K562 (cell line): ENCODE results near the gene DYRK1A. TPM values are rescaled to one million over a fixed set of nuclear protein-coding genes. Genes with fewer than 3 reads are reported as not detected.

ENCODE experiments used
- ATAC-seq: fragments of 200-7000 bp; cut with Tn5 transposase; 3 replicates; pipeline ENCODE4 v1.9.1; 2020; ENCODE audit warnings: moderate library complexity
- BruUV-seq: library from RNA; stranded (reverse); fragments of 400-500 nt; replicated peaks from 2 replicates; lab custom pipeline; 2021; lab: Mats Ljungman, UMichigan
- CTCF ChIA-PET: fragments of 300-600 bp; formaldehyde crosslinking; extraction: SDS; loops from one replicate; lab custom pipeline; 2021; ENCODE audit warnings: low intra/inter-chr PET ratio; lab: Yijun Ruan, JAX
- POLR2A ChIA-PET: fragments of 300-600, 350-650 bp; sonication (Branson Sonifier 250); formaldehyde crosslinking; extraction: SDS; loops from one replicate; lab custom pipeline; 2021; ENCODE audit warnings: antibody characterized with exemption, inconsistent platforms; lab: Yijun Ruan, JAX
- DNase-seq, 4 experiments: peaks; one replicate each; pipeline versions ENCODE4 v3.0.0 to v3.0.0-alpha.2; 2011 to 2018; ENCODE audit warnings: low spot score in 3 of 4, mixed read lengths in 3 of 4; ENCODE audit errors: extremely low read depth in 1 of 4
- FAIRE-seq: peaks from 2 replicates; lab custom pipeline; 2011; peaks lifted over from hg19 to GRCh38; lab: Jason Lieb, UNC
- H2AFZ ChIP-seq: 2 replicates; pipeline ENCODE4 v1.6.0; 2011; ENCODE audit warnings: low read depth, low read length, control low read depth, inconsistent platforms
- H3K27ac ChIP-seq: fragments of 200-600 bp; 3 replicates; pipeline ENCODE4 v1.8.0; 2011; ENCODE audit warnings: low read depth, mild to moderate bottlenecking, control low read depth, inconsistent platforms, low read length, moderate library complexity, mixed read lengths; ENCODE audit errors: extremely low read depth
- H3K27me3 ChIP-seq, 2 experiments: fragments of 300-600 bp in 1 of 2; 2 replicates in 1 of 2; 3 replicates in 1 of 2; pipeline versions ENCODE4 v1.6.0 to v1.8.0; 2011; ENCODE audit warnings: inconsistent platforms in 2 of 2, low read length in 2 of 2, mild to moderate bottlenecking in 1 of 2, mixed read lengths in 1 of 2, moderate library complexity in 1 of 2; ENCODE audit not compliant: control insufficient read depth in 2 of 2, insufficient read depth in 2 of 2
- H3K36me3 ChIP-seq: fragments of 300-600 bp; 3 replicates; pipeline ENCODE4 v1.8.0; 2011; ENCODE audit warnings: mild to moderate bottlenecking, low read length, inconsistent platforms; ENCODE audit not compliant: control insufficient read depth, insufficient read depth
- H3K4me1 ChIP-seq, 2 experiments: fragments of 200-600 bp in 1 of 2; replicated peaks in 1 of 2; 2 replicates in 1 of 2; 3 replicates in 1 of 2; pipeline versions ENCODE4 v1.5.1 to v1.8.0; 2011; ENCODE audit warnings: inconsistent platforms in 2 of 2, low read length in 2 of 2, mild to moderate bottlenecking in 1 of 2, mixed read lengths in 1 of 2, moderate library complexity in 1 of 2; ENCODE audit not compliant: control insufficient read depth in 2 of 2, insufficient read depth in 2 of 2
- H3K4me2 ChIP-seq: 2 replicates; pipeline ENCODE4 v1.6.1; 2011; ENCODE audit warnings: low read length, control low read depth, inconsistent platforms, mixed read lengths; ENCODE audit not compliant: insufficient read depth
- H3K4me3 ChIP-seq: fragments of 200-600 bp; sonication (generic), shearing (Covaris generic); 2 replicates; pipeline ENCODE4 v1.5.1; 2016; ENCODE audit warnings: control low read depth, inconsistent platforms
- H3K79me2 ChIP-seq: fragments of 200-600 bp; 3 replicates; pipeline ENCODE4 v1.8.0; 2011; ENCODE audit warnings: low read length, inconsistent platforms; ENCODE audit not compliant: control insufficient read depth, insufficient read depth
- H3K9ac ChIP-seq, 2 experiments: 2 replicates each; pipeline versions ENCODE4 v1.6.0 to v1.6.1; 2011; ENCODE audit warnings: low read depth in 2 of 2, low read length in 2 of 2, control low read depth in 1 of 2, inconsistent platforms in 1 of 2, mild to moderate bottlenecking in 1 of 2, mixed read lengths in 1 of 2; ENCODE audit not compliant: insufficient read depth in 1 of 2
- H3K9me1 ChIP-seq: one replicate; pipeline ENCODE4 v1.6.0; 2011; ENCODE audit warnings: inconsistent platforms, mild to moderate bottlenecking, low read length, moderate library complexity; ENCODE audit not compliant: control insufficient read depth, insufficient read depth
- H3K9me3 ChIP-seq: replicated peaks from 2 replicates; pipeline ENCODE4 v1.5.1; 2011; ENCODE audit warnings: low read depth, low read length, inconsistent platforms; ENCODE audit not compliant: control insufficient read depth, insufficient read depth
- H4K20me1 ChIP-seq: replicated peaks from 2 replicates; pipeline ENCODE4 v1.6.1; 2011; ENCODE audit warnings: low read length, inconsistent platforms, mixed read lengths; ENCODE audit not compliant: control insufficient read depth, insufficient read depth
- ASH1L ChIP-seq: fragments of 450-650 bp; IDR thresholded peaks from 2 replicates; pipeline ENCODE4 v1.6.1; 2018; ENCODE audit warnings: borderline replicate concordance, mild to moderate bottlenecking, low read depth; ENCODE audit not compliant: partially characterized antibody
- GATAD2B ChIP-seq: fragments of 450-650 bp; IDR thresholded peaks from 2 replicates; pipeline ENCODE4 v1.6.1; 2017; ENCODE audit warnings: mild to moderate bottlenecking, borderline replicate concordance
- KHSRP ChIP-seq: fragments of 450-650 bp; IDR thresholded peaks from 2 replicates; pipeline ENCODE4 v1.6.1; 2017
- KLF6 ChIP-seq: fragments of 250-450 bp; sonication (Bioruptor Pico); IDR thresholded peaks from 2 replicates; pipeline ENCODE4 v1.4.0; 2020; ENCODE audit warnings: mild to moderate bottlenecking, moderate library complexity, borderline replicate concordance
- MLLT1 ChIP-seq, 2 experiments: fragments of 450-650 bp; IDR thresholded peaks; 2 replicates each; pipeline ENCODE4 v1.6.1; 2016
- OTX1 ChIP-seq: fragments of 450-650 bp; formaldehyde crosslinking; IDR thresholded peaks from 2 replicates; pipeline ENCODE4 v1.4.0; 2022; ENCODE audit warnings: mild to moderate bottlenecking
- PHF20 ChIP-seq: fragments of 450-650 bp; IDR thresholded peaks from 2 replicates; pipeline ENCODE4 v1.6.1; 2018; ENCODE audit not compliant: partially characterized antibody
- POLR2AphosphoS2 ChIP-seq: IDR thresholded peaks from 2 replicates; pipeline ENCODE4 v1.6.1; 2012; ENCODE audit warnings: low read length, improper control_type of control experiment
- PTBP1 ChIP-seq: fragments of 200-400 bp; formaldehyde crosslinking; IDR thresholded peaks from 2 replicates; pipeline ENCODE4 v1.6.1; 2017; ENCODE audit warnings: low read depth, low read length
- RFX5 ChIP-seq: IDR thresholded peaks from 2 replicates; pipeline ENCODE4 v1.6.1; 2011; ENCODE audit warnings: low read depth, mild to moderate bottlenecking, improper control_type of control experiment, low read length
- SMAD3 ChIP-seq: fragments of 450-650 bp; formaldehyde crosslinking; conservative IDR thresholded peaks from 2 replicates; pipeline ENCODE4 v1.4.0; 2020; ENCODE audit warnings: mild to moderate bottlenecking
- SRF ChIP-seq, 2 experiments: fragments of 250-450, 450-650 bp in 1 of 2; sonication (Bioruptor Pico) in 1 of 2; sonication (generic) in 1 of 2; formaldehyde crosslinking; IDR thresholded peaks; 2 replicates each; pipeline versions ENCODE4 v1.5.0 to v1.5.1; 2020 to 2022; ENCODE audit warnings: mild to moderate bottlenecking in 1 of 2, missing genetic modification reagents in 1 of 2
- TARDBP ChIP-seq: fragments of 450-650 bp; IDR thresholded peaks from 2 replicates; pipeline ENCODE4 v1.6.1; 2016
- TFAM ChIP-seq: fragments of 250-450 bp; sonication (Bioruptor Pico); conservative IDR thresholded peaks from 2 replicates; pipeline ENCODE4 v1.5.0; 2021; ENCODE audit warnings: mild to moderate bottlenecking, moderate library complexity
- ZBTB11 ChIP-seq, 3 experiments: fragments of 200-800 bp in 1 of 3; fragments of 250-450 bp in 1 of 3; fragments of 450-650 bp in 1 of 3; sonication (Bioruptor Pico) in 1 of 3; sonication (Bioruptor generic) in 1 of 3; formaldehyde crosslinking in 1 of 3; IDR thresholded peaks; 2 replicates each; pipeline versions ENCODE4 v1.6.1 to v1.8.0; 2016 to 2022; ENCODE audit warnings: mild to moderate bottlenecking in 2 of 3, missing genetic modification characterization in 2 of 3, missing compliant biosample characterization in 1 of 3, moderate library complexity in 1 of 3
- ZFP30 ChIP-seq: fragments of 250-450 bp; sonication (Bioruptor Pico); IDR thresholded peaks from 2 replicates; pipeline ENCODE4 v1.8.0; 2022; ENCODE audit warnings: moderate library complexity, mild to moderate bottlenecking, inconsistent platforms, borderline replicate concordance
- WGBS: fragments of 100-300 bp; shearing (Covaris generic); methylation state at CpG from one replicate; pipeline ENCODE4 v1.1.6; 2016; ENCODE audit warnings: low coverage, mixed read lengths; ENCODE audit not compliant: insufficient coverage; ENCODE audit errors: missing lambda C conversion rate; 5-methylcytosine and 5-hydroxymethylcytosine counted together
- in situ Hi-C: fragments of 300-500 bp; cut with MboI; formaldehyde crosslinking; loops from 4 replicates; pipeline ENCODE4 v1.15.0; 2018; ENCODE audit warnings: inconsistent platforms, mixed read lengths
- intact Hi-C: fragments of 100-400 bp; cut with micrococcal nuclease; formaldehyde crosslinking; loops from 2 replicates; pipeline ENCODE4 v1.14.2; 2022
- polyA plus RNA-seq, 8 experiments: library from polyadenylated mRNA; depleted of rRNA in 4 of 8; stranded (reverse) in 5 of 8; unstranded in 3 of 8; fragments of >200 nt; fragmentation: Nextera tagmentation in 2 of 8; fragmentation: Illumina TruSeq in 1 of 8; extraction: Ambion mirVana in 2 of 8; extraction: Trizol in 1 of 8; gene quantifications; 2 replicates each; pipeline versions ENCODE4 v1.2.1 to v1.2.3, GENCODE V29; 2011 to 2014; ENCODE audit warnings: inconsistent platforms in 1 of 8, missing spikeins in 1 of 8
- total RNA-seq, 7 experiments: library from RNA; depleted of rRNA in 6 of 7; stranded (reverse); fragments of >200 nt in 6 of 7; fragmentation: Illumina TruSeq in 2 of 7; extraction: Trizol in 2 of 7; gene quantifications; 2 replicates each; pipeline versions ENCODE4 v1.2.1 to v1.2.3, GENCODE V29; 2011 to 2021; ENCODE audit warnings: low replicate concordance in 1 of 7

The DYRK1A gene
- total and polyA plus RNA-seq, 9 of the 15 experiments (the other 6 are each of a cell fraction or from before 2014, with no cell fraction given), result 3.7 to 64.8 (median 42.3) TPM

GRCh38 chr21:37368541-37369279, 2.1 kb downstream of the DYRK1A start:
- Histone ChIP-seq H3K27me3 (no peaks in the 10 kb centered on the region; a peak in 1 of 5 replicates), H3K36me3 (peaks cover 4% of the 10 kb centered on the region; the same call in 2 of the 3 replicates), H3K4me1 (peaks cover 17 to 39% of the 10 kb centered on the region in 2 experiments), H3K4me3 (peak overlapping the region; percentile 88), H4K20me1 (peaks cover 16% of the 10 kb centered on the region), H3K27ac (peak overlapping the region; percentile 97), H3K9me1 (no peaks in the 10 kb centered on the region), H3K9me3 (no peaks in the 10 kb centered on the region), H2AFZ (no peak overlapping the region), H3K4me2 (peak overlapping the region; percentile 99), H3K79me2 (peaks cover 82% of the 10 kb centered on the region), H3K9ac (peak overlapping the region; percentile 95 to 99)
- CTCF ChIA-PET, result no interaction called here
- FAIRE-seq (no peak), ATAC-seq (peak; percentile 16), DNase-seq (peak in 1 of 4 experiments; percentile 61)
- in situ Hi-C loops (no loop called here), intact Hi-C loops (loop anchor here (5.0 kb wide), 2 partner anchors 79 to 94 kb away; no protein-coding TSS in a partner anchor)
- POLR2A ChIA-PET, result interaction anchor here (0.6 to 10.5 kb wide), 10 partner anchors 8 to 270 kb away, joined by 3 to 109 read pairs (median 4); partner anchors contain the start of gene VPS26C
- no TSS peak for BruUV-seq
- WGBS, result 2% methylated on average over 9 of the region's 9 CpGs
- TF ChIP-seq PTBP1, result peak; percentile 91
- TF ChIP-seq TARDBP, result no peak
- TF ChIP-seq KLF6 (CRISPR knock-in tag), result no peak
- no peak for TF ChIP-seq SRF (CRISPR knock-in tag; IDR thresholded peaks at IDR 0.05)
- peak in 1 of 2 experiments; percentile 60; a peak in 2 of 4 replicates for TF ChIP-seq MLLT1 (IDR thresholded peaks at IDR 0.05)
- TF ChIP-seq OTX1, result no peak
- no peak for TF ChIP-seq ASH1L
- peak; percentile 37 for TF ChIP-seq PHF20
- no peak for TF ChIP-seq POLR2AphosphoS2
- 0 out of 2 replicates have a peak, but pooled peaks have one; percentile 8 for TF ChIP-seq GATAD2B
- TF ChIP-seq ZFP30 (CRISPR knock-in tag), result no peak
- TF ChIP-seq KHSRP, result no peak
- no peak for TF ChIP-seq RFX5
- no peak for TF ChIP-seq SMAD3
- TF ChIP-seq TFAM (CRISPR knock-in tag), result no peak
- peak in 1 of 3 experiments; percentile 56; a peak in 1 of 6 replicates for TF ChIP-seq ZBTB11 (CRISPR knock-in tag; IDR thresholded peaks at IDR 0.05)
